GM18519 (cell line): ENCODE measurements around the gene RHOBTB3.
"Not testable (repeated sequence)": the region's sequence is repeated elsewhere in the genome, so short reads cannot be mapped to it uniquely, and the experiment has no call there.

Experiments used
- ATAC-seq: cut with Tn5 transposase; IDR thresholded peaks from one replicate; pipeline ENCODE4 v1.9.1; 2021; ENCODE audit warnings: mild to moderate bottlenecking, moderate library complexity; ENCODE audit not compliant: unreplicated experiment, low FRiP score

Gene RHOBTB3, protein sequence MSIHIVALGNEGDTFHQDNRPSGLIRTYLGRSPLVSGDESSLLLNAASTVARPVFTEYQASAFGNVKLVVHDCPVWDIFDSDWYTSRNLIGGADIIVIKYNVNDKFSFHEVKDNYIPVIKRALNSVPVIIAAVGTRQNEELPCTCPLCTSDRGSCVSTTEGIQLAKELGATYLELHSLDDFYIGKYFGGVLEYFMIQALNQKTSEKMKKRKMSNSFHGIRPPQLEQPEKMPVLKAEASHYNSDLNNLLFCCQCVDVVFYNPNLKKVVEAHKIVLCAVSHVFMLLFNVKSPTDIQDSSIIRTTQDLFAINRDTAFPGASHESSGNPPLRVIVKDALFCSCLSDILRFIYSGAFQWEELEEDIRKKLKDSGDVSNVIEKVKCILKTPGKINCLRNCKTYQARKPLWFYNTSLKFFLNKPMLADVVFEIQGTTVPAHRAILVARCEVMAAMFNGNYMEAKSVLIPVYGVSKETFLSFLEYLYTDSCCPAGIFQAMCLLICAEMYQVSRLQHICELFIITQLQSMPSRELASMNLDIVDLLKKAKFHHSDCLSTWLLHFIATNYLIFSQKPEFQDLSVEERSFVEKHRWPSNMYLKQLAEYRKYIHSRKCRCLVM

DNA sequence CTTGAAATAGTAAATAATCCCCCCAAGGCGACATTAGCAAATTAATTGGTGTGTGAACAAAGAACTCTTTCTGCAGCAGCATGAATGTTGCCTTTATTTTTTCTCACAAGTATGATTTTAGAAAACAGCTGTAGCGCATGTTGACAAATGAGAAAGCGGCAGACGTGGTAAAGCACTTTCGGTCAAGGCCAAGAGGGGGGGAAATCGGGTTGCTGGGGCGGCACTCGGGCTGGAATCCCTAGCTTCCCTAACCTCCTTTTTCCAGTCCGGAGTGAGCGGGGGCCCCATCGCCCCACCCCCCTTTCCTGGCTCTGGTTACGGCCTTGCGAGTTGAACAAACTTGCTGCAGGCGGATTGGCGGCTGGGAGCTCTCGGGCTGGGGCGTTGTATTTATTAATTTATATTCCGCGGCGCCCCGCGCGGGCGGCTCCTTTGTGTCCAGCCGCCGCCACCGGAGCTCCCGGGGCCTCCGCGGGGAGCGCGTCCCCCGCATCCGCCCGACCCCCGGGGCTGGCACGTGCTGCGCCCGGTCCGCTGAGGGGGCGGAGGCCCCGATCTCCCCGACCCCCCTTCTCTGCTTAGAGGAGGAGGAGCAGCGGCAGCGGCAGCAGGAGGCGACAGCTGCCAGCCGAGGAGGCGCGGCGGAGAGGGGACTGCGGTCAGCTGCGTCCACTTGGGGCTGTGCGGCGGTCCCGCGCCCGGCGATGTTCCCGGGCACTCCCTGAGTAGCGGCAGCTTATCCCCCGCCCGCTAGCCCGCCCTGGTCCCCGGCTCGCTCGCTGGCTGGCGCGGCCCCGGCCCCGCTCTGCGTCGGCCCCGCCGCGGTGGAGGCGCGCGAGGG lies at the start of gene RHOBTB3:
RHOBTB3 (plus strand) TSS at position 607 of the 841 bp plus-strand sequence. CDS start 347 bp downstream, outside the sequence.
- peak; percentile 30 for ATAC-seq

DNA sequence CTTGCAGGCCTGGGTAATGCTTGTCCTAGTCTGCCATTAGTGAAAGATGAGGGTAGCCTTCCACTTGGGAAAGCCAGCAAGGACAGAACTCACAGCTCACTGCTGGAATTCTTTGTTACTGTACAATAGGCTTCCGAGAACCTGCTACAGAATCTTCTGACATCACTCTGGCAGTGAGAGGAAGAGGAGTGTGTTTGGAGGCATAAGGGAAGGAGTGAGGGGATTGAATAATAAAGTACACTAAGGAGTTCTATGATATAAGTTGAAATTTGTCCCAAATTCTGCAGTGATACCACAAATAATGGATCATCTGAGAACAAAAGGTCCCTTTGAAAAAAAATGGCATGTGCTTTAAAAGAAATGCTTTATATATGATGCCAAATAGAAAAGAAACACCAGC lies 48.2 kb upstream of the RHOBTB3 start, which contains the start of gene SPATA9:
SPATA9 (minus strand) TSS at position 101 of the 400 bp plus-strand sequence. CDS start 137 bp downstream, outside the sequence.
- no peak for ATAC-seq

DNA sequence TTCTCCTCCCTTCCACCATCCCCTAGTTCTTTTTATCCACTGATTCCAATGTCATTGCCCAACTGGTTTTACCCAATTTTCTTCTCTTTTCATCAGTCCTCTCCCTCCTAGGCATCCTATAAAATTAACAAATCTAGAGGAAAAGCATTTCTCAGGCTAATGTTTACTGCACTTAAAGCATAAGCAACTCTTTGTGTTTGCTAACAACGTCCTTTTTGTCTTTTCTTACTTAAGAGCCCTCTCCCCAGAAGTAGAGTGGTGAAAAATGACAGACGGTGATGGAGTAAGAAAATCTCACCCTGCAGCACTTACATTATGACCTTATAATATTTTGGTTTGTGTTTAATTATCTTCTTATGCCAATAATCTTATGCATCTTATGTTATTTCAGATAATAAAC lies 46.8 kb upstream of the RHOBTB3 start:
- no peak for ATAC-seq

DNA sequence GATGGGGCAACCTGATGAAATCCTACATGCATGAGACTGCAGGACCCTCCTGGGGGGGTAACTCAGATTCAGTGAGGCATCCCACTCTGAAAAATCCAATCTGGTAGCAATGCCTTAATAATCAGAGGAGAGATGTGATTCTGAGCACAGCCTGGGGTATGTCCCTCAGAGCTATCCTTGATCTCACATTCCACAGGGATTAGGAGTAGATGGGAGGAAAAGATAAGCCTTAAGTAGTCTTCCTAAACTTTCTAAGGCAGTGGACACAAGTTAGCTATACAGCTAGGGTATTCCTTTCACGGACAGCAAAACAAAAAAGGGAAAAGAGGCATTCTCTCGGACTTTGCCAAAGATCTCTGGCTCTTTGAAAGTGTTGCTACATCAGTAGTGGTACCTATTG lies 44.5 kb upstream of the RHOBTB3 start:
- no peak for ATAC-seq

DNA sequence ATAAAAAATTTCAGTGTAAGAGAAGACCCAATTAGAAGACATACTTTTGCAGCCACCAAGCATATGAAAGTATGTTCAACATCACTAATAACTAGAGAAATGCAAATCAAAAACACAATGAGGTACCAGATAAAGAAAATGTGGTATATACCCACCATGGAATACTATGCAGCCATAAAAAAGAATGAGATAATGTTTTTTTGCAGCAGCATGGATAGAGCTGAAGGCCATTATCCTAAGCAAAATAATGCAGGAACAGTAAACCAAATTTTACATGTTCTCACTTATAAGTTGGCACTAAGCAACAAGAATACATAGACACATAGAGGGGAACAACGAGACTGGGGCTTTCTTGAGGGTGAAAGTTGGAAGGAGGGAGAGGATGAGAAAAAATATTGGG lies 41.5 kb upstream of the RHOBTB3 start:
- no peak for ATAC-seq

DNA sequence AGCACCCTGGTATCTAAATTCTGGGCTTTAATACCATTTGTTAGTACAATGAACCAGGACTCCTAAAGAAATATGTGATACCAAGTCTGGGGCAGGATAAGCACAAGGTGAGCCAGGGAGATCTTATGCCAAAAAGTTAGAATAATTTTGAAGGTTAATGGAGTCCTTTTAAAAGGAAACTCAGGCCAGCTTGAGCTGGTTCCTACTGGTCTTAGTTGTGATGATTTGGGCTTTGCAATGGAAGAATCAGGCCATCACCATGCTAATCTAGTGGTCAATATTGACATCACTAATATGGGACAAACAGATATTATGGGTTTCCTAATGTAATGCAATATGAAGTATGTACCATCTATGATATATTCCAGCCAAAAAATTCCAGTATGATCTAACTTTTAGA lies 40.8 kb upstream of the RHOBTB3 start:
- ATAC-seq = no peak

DNA sequence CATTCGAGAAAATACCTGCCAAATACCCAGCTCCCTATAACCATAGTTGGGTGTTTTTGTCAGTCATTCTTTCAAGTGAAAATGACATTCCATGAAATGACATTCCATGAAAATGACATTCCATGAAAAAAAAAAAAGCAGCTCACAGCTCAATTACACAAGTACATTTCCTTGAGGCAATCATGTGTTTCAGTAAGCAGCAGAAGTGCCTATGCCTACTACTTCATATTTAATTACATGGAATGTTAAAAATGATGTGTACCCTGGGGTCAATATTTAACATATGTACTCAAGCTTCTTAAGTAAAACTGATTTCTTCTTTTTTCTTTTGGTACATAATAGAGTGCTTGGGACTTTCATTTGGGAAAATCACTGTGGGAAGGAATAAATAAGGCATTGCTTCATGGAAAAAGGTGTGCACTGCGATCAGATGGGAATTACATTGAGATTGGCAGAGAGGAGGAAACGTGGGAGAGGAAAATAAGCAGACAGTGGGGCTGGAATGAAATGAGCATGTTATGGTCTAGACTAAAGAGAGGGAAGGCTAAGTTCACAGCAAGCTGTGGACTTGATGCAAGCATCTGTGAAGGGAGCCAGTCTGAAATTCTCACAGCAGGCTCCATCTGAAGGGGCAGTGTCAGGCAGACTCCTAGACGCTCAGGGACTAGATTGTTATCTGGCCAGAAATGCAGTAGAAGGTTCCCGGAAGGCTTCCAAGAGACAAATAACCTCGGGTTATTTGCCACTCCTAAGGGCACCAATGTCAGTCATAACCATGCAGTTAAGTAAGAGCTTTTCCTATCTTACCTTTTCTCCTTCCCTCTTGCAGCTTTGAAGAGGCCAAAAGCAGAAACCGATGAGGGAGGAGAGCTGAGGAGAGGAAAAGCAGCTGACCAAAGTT lies 33.1 kb upstream of the RHOBTB3 start:
- no peak for ATAC-seq

DNA sequence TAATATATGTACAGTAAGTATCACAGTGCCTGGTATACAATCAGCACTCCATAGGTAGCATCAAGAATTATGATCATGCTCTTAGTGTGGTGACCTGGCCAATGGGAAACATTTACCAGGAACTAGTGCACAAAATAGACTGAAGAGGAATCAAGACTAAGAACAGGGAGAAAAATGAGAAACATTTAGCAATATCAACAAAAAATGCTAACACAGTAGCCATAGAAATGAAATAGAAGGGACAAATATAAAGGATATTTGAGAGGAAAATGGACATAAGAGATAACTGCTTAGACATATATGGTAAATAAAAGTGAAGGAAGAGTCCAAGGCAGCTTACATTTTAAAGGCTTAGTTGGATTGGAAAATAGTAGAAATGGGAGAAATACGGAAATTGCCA lies 31.8 kb upstream of the RHOBTB3 start:
- ATAC-seq = no peak

DNA sequence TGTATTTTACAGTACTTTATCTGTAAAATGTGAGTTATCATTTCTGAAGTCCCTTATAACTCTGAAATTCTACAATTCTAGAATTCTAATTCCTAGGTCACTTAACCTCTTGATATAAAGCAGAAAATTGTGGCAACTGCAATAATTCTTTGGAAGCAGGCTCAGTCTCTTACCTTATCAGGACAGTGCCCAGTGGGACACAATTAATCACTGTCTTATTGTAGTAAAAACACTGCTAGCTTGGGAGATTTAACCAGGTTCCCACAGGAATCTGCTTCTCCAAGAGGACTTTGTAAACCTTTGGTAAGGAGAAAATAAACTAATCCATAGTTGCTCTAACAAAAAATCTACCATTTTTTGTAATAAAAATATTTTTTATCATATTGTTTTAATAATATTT lies 30.1 kb upstream of the RHOBTB3 start:
- ATAC-seq = no peak

DNA sequence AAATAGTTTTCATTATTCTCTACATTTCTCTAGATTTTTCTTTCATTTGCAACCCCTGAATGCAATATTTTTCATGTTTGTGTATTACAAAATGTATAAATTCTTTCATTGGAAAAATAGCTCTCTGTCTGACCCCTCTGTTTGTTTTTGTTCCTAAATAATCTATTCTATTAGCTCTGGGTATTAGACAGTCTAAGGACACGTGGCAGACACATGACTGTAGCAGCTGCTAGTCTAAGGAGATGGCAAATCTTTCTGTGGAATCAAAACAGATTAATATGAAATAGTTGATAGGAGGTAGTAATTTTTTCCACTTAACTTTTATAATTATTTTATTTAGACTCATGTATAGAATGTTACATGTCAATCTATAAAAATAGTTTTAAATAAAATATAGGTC lies 27.0 kb upstream of the RHOBTB3 start:
- ATAC-seq = no peak

DNA sequence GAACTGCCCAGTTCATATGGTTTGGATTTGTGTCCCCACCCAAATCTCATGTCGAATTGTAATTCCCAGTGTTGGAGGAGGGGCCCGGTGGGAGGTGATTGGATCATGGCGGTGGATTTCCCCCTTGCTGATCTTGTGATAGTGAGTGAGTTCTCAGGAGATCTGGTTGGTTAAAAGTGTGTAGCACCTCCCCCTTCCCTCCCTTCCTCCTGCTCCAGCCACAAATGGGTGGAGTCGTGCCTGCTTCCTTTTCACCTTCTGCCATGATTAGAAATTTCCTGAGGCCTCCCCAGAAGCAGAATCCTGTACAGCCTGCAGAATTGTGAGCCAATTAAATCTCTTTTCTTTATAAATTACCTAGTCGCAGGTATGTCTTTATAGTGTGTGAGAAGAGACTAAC lies 24.9 kb upstream of the RHOBTB3 start:
- ATAC-seq = not testable (repeated sequence)

DNA sequence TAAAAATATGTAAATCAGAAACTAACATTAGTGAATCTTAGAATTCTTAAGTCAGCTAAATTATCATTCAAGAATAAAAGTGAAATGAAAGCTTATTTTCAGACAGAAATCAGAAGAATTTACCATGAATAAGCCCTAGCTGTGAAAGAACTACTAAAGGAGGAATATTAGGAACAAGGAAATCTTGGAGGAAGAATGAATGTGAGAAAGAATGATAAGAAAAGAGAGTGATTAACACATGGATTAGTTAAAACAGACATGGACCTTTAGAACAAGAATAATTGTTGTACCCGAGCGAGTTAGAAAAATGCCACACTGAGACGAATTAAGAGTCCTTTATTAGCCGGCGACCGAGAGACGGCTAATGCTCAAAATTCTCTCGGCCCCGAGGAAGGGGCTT lies 24.1 kb upstream of the RHOBTB3 start:
- ATAC-seq = no peak

DNA sequence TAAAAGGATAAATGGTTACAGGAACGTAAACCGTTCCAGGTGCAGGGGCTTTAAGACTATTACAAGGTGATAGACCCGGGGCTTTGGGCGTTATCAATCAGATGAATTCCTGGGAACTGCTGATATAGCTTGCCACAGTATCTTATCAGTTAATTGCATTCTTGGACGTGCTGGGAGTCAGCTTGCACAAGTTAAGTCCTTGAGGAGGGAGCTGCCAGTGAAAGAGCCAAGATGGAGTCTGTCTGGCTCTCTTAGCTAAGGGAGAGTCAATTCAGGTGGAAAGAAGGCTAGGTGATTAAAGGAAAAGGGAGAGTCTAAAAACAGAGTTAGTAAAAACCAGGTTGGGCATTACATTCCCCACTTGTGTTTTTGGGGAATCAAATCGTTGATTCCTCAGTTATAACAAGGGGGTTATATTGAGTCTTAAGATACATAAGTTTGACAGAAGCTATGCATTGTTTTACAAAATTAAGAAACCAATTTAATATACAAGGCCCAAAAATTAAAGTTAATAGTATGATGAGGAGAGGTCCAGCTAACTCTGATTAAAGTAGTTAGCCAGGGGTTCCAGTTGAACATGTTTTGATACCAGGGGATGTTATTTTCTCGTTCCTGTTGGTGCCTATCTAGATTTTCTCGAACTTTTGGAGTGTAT lies 23.5 kb upstream of the RHOBTB3 start:
- ATAC-seq = not testable (repeated sequence)

DNA sequence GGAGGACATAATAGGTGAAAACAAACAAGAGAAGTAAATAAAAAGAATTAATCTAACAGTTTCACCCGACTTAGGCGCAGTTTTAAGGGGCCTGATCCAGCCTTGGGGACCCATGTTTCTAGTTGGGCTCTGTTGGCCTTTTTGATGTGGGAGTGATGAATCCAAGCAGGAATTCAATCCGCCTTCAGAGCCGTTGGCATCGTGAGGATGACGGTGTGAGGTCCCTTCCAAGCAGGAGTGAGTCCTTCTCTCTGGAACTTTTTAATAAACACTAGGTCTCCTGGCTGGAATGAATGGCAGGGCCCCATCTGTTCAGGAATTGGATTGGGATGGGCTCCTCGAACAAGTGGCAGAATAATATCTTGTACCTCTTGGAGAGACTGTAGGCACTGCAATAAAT lies 22.3 kb upstream of the RHOBTB3 start:
- ATAC-seq = no peak

DNA sequence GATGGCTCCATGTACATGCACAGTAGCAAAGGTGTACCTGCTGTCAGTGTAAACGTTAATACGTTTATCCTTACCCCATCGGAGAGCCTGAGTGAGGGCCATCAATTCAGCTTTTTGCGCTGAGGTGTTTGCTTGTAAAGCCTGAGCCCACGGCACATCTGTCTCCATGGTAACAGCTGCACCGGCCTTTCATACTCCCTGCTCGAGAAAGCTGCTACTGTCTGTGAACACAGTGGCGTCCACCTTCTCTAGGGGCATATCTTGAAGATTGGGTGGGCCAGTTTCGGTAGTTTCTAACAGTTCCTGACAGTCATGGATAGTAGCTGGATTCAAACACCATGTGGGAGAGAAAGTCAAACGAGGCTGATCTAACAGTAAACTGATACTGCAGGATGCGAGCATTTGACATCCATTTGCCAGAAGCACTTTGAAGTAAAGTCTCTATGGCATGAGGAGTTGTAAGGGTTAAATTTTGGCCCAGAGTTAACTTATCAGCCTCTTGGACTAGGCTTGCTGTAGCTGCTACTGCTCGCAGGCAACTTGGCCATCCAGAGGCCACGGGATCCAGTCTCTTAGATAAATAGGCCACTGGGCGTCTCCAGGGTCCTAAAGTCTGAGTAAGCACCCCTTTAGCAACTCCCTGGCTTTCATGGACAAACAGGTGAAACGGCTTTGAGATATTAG lies 21.0 kb upstream of the RHOBTB3 start:
- no peak for ATAC-seq

DNA sequence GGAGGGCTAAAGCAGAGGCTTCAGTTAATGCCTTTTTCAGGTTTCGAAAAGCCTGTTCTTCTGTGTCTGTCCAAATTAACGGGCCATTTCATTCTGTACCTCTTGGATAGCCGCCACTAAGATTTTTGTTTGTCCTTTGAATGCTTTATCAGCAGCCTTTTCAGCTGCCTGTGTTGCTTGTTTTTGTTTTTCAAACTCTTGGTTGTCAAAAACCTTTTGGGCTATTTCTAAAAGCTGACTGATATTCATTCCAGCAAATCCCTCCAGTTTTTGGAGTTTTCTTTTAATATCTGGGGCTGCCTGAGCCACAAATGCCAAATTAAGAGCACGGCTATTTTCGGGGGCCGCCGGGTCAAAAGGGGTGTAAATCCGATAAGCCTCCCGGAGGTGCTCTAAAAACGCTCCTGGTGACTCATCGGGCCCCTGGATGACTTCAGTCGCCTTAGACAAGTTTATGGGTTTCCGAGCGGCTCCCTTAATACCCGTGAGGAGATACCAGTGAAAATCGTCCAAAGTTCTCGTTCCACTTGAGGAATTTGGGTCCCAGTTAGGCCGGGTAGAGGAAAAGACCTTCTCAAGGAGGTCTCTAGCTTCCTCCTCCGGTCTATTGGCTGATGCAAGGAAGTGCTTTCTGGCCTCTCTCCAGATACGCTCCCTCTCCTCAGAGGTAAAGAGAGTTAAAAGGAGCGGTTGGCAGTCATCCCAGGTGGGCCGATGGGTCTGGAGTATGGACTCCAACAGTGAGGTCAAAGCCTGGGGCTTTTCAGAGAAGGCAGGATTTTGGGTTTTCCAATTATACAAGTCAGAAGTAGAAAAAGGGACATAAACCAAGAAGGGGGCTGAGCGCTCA lies 20.3 kb upstream of the RHOBTB3 start:
- not testable (repeated sequence) for ATAC-seq

DNA sequence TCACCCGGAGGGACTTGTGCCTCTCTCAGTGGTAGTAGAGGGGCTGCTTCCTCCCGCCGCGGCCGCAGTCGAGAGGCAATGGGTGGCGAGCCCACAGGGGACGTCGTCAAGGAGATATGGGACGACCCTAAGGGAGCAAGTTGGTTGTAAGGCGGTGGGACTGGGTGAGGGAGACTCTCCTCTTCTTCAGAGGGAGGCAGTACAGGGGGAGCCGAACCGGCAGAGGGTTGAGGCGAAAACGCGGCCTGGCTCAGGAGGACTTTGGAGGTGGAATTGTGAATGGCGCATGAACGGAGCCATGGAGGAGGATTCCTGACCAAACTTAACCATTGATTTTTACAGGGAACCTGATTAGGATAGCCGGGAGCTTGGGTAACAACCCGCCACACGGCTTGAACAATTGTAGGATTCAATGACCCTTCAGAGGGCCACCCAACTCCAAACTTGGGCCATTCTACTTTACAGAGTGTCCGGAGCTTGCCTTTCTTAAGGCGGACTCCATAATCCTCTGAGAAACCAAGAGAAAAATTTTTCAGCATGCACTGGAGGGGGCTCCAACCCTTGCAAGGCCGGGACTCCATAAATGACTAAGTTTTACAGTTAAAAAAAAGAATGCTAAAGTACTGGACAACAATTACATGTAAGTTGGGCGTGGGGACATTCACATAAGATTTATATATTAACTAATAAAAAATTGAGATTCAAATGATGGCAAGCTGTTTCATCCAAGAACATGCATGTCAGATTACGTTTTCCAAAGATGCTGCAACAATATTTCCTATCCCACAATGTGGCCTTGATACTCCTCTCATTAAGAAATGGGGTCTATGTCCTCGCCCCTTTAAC lies 19.4 kb upstream of the RHOBTB3 start:
- no peak for ATAC-seq
